Measurements from ENCODE around the gene CDKN2D. TPM values are rescaled to one million over a fixed set of nuclear protein-coding genes. Genes with fewer than 3 reads are reported as not detected.
A peak's percentile ranks its signal among the peaks of the same experiment; 100 is the strongest.

The CDKN2D gene
- total RNA-seq, 1 donor from 2014 or later = 9.4 TPM

DNA sequence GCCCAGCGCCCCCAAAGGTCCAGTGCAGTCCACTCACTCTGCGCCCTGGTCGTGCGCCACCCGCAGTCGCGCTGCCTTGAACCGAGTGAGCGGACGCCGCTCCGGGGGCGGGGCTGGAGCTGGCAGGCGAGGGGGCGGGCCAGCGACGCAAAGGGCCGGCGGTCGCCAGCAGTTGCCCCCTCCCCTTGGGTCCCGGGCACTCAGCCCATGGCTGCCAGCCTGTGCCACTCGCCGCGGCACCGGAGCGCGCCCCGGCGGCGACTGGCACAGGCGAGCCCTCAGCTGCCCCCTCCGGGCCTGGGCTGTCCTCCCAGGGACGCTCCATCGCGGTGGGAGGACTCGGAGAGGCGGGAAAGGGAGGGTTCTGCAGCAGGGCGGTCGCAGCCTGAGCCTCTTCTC lies 51.4 kb downstream of the CDKN2D start, which contains the start of gene S1PR5:
TSS of gene S1PR5 (minus strand) at position 87 of the 399 bp plus-strand sequence. CDS start 2,436 bp downstream, outside the sequence.
- intact Hi-C loops (cut with micrococcal nuclease) = no loop called here
- Histone ChIP-seq H3K27me3 (ENCODE audit: low read depth) (peaks cover 95% of the 10 kb centered on the region), H3K9me3 (replicated peaks) (no peaks in the 10 kb centered on the region), H3K27ac (replicated peaks) (no peak within 1 kb of the TSS), H3K36me3 (no peaks in the 10 kb centered on the region), H3K4me3 (peak within 1 kb of the TSS; percentile 62), H3K4me1 (peaks cover 36% of the 10 kb centered on the region)
- no peak for TF ChIP-seq CTCF (IDR thresholded peaks at IDR 0.05; ENCODE audit: borderline replicate concordance)
- DNase-seq = no peak

DNA sequence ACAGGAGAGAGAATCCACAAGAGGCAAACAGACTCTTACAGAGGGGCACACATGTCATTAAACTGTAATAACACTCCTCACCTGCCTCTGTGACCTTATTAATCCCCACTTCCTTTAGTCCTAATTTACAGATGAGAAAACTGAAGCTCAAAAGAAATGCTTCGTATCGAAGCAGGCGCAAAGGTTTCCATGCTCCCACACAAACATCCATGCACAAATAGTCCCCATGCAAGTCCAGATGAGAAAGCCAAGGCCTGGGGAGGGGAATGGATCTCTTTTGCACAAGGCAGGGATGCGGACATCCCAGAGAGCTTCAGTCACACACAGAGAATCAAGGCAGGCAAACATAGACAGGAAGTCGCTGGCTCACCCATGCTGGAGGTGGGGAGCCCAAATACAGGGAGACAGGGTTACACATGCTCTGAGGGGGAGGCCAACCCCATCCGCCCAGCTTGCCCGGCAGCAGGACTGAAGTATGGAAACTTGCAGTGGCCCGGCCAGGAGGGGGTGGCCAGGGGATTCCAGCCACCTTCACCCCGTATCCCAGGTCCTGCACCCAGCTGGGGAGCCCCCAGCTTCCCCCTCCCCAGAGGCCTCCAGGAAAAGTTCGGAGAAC lies 52.0 kb downstream of the CDKN2D start:
- Histone ChIP-seq H3K36me3 (no peaks in the 10 kb centered on the region), H3K27me3 (ENCODE audit: low read depth) (peaks cover 99% of the 10 kb centered on the region), H3K4me1 (peaks cover 36% of the 10 kb centered on the region), H3K4me3 (peak overlapping the region; percentile 62), H3K9me3 (replicated peaks) (no peaks in the 10 kb centered on the region), H3K27ac (replicated peaks) (no peak overlapping the region)
- no peak for TF ChIP-seq CTCF (IDR thresholded peaks at IDR 0.05; ENCODE audit: borderline replicate concordance)
- DNase-seq = no peak
- intact Hi-C loops (cut with micrococcal nuclease) = no loop called here

Small RNA genes lying within 50 kb of the gene (microRNA-seq; reads per million reads assigned to microRNA genes)
- not detected for gene MIR1238

Other genes with a start within 250 kb of the CDKN2D start
- gene RAVER1, start 235.4 kb downstream of the CDKN2D start, total RNA-seq = 11.1 TPM
- 31.3 TPM for gene ICAM3, start 229.4 kb downstream of the CDKN2D start, total RNA-seq
- 55.1 TPM for gene TYK2, start 188.4 kb downstream of the CDKN2D start, total RNA-seq
- 142 TPM for gene CDC37, start 165.4 kb downstream of the CDKN2D start, total RNA-seq
- 20.0 TPM for gene PDE4A, start 148.4 kb downstream of the CDKN2D start, total RNA-seq
- gene KEAP1, start 65.6 kb downstream of the CDKN2D start, total RNA-seq = 74.5 TPM
- gene S1PR5, start 51.5 kb downstream of the CDKN2D start, total RNA-seq = 0.11 TPM
- 48.7 TPM for gene ATG4D, start 25.1 kb downstream of the CDKN2D start, total RNA-seq
- 10.2 TPM for gene KRI1, start 3.0 kb downstream of the CDKN2D start, total RNA-seq
- not detected for gene AP1M2, start 18.3 kb upstream of the CDKN2D start, total RNA-seq
- gene SLC44A2, start 56.6 kb upstream of the CDKN2D start, total RNA-seq = 74.2 TPM
- 106 TPM for gene ILF3, start 85.4 kb upstream of the CDKN2D start, total RNA-seq
- 30.5 TPM for gene QTRT1, start 132.5 kb upstream of the CDKN2D start, total RNA-seq
- 156 TPM for gene DNM2, start 149.1 kb upstream of the CDKN2D start, total RNA-seq